ENCODE results near the gene COLEC11. TPM values are rescaled to one million over a fixed set of nuclear protein-coding genes. Genes with fewer than 3 reads are reported as not detected.

The COLEC11 gene
- total and polyA plus RNA-seq, 9 donors, result 0.14 to 1.3 (median 0.42) TPM; not detected in 1

GRCh38 chr2:3682811-3683210 is 87.9 kb downstream of the COLEC11 start:
- H3K4me1 ChIP-seq (ENCODE audit: control insufficient read depth, insufficient read depth, low read length), result no peaks in the 10 kb centered on the region
- no peaks in the 10 kb centered on the region for H3K9me3 ChIP-seq (replicated peaks; ENCODE audit: control insufficient read depth, low read depth, low read length)
- WGBS (ENCODE audit: insufficient coverage), result 40% methylated on average over 2 of the region's 6 CpGs
- no peak overlapping the region for H3K27ac ChIP-seq (ENCODE audit: low read length)
- no peak overlapping the region for H3K4me3 ChIP-seq (ENCODE audit: low read length)
- H3K36me3 ChIP-seq (ENCODE audit: control insufficient read depth, insufficient read depth, low read length), result no peaks in the 10 kb centered on the region
- H3K27me3 ChIP-seq (ENCODE audit: control insufficient read depth, insufficient read depth, low read length), result no peaks in the 10 kb centered on the region
- DNase-seq, result no peak

GRCh38 chr2:3683748-3684454 is 89.0 kb downstream of the COLEC11 start:
- no CpG with 5 or more reads among the region's 3 CpGs for WGBS (ENCODE audit: insufficient coverage)
- no peak for DNase-seq

GRCh38 chr2:3689998-3690748 is 95.3 kb downstream of the COLEC11 start:
- Histone ChIP-seq H3K4me1 (ENCODE audit: control insufficient read depth, insufficient read depth, low read length) (no peaks in the 10 kb centered on the region), H3K4me3 (ENCODE audit: low read length) (no peak overlapping the region), H3K27me3 (ENCODE audit: control insufficient read depth, insufficient read depth, low read length) (no peaks in the 10 kb centered on the region), H3K27ac (ENCODE audit: low read length) (no peak overlapping the region), H3K36me3 (ENCODE audit: control insufficient read depth, insufficient read depth, low read length) (no peaks in the 10 kb centered on the region), H3K9me3 (replicated peaks; ENCODE audit: control insufficient read depth, low read depth, low read length) (no peaks in the 10 kb centered on the region)
- DNase-seq, result no peak

More at GRCh38 chr2:3683748-3684454, 89.0 kb downstream of the COLEC11 start:
- Histone ChIP-seq H3K27me3 (ENCODE audit: control insufficient read depth, insufficient read depth, low read length) (no peaks in the 10 kb centered on the region), H3K9me3 (replicated peaks; ENCODE audit: control insufficient read depth, low read depth, low read length) (no peaks in the 10 kb centered on the region), H3K36me3 (ENCODE audit: control insufficient read depth, insufficient read depth, low read length) (no peaks in the 10 kb centered on the region), H3K27ac (ENCODE audit: low read length) (no peak overlapping the region), H3K4me3 (ENCODE audit: low read length) (no peak overlapping the region), H3K4me1 (ENCODE audit: control insufficient read depth, insufficient read depth, low read length) (no peaks in the 10 kb centered on the region)

- H3K36me3 ChIP-seq (ENCODE audit: control insufficient read depth, insufficient read depth, low read length), result no peaks in the 10 kb centered on the region
- H3K9me3 ChIP-seq (replicated peaks; ENCODE audit: control insufficient read depth, low read depth, low read length), result no peaks in the 10 kb centered on the region
- DNase-seq, result no peak
- H3K4me3 ChIP-seq (ENCODE audit: low read length), result no peak overlapping the region
- H3K27ac ChIP-seq (ENCODE audit: low read length), result no peak overlapping the region
- no peaks in the 10 kb centered on the region for H3K27me3 ChIP-seq (ENCODE audit: control insufficient read depth, insufficient read depth, low read length)
- no peaks in the 10 kb centered on the region for H3K4me1 ChIP-seq (ENCODE audit: control insufficient read depth, insufficient read depth, low read length)
These were observed 97.5 kb downstream of the COLEC11 start for GRCh38 chr2:3692375-3692774.

Other genes with a start within 250 kb of the COLEC11 start
- 19.0 TPM for gene EIPR1, start 217.3 kb upstream of the COLEC11 start, total RNA-seq
- 10 to 100 TPM; 16.9 to 22.8 (median 18.3) TPM for gene EIPR1, start 217.3 kb upstream of the COLEC11 start, polyA plus RNA-seq (ENCODE audit: insufficient read depth in 1 of 8, insufficient read length in 8 of 8, low replicate concordance in 1 of 8)
- gene TRAPPC12, start 215.4 kb upstream of the COLEC11 start, total RNA-seq, result 58.1 TPM
- gene TRAPPC12, start 215.4 kb upstream of the COLEC11 start, polyA plus RNA-seq (ENCODE audit: insufficient read depth in 1 of 8, insufficient read length in 8 of 8, low replicate concordance in 1 of 8), result 10 to 100 TPM; 55.5 to 83.7 (median 66.9) TPM
- 48.5 TPM for gene ADI1, start 75.6 kb upstream of the COLEC11 start, total RNA-seq
- gene ADI1, start 75.6 kb upstream of the COLEC11 start, polyA plus RNA-seq (ENCODE audit: insufficient read depth in 1 of 8, insufficient read length in 8 of 8, low replicate concordance in 1 of 8), result 10 to 100 TPM; 50.5 to 66.1 (median 56.3) TPM
- gene RNASEH1, start 36.8 kb upstream of the COLEC11 start, total RNA-seq, result 17.2 TPM
- gene RNASEH1, start 36.8 kb upstream of the COLEC11 start, polyA plus RNA-seq (ENCODE audit: insufficient read depth in 1 of 8, insufficient read length in 8 of 8, low replicate concordance in 1 of 8), result 10 to 100 TPM; 13.6 to 22.7 (median 20.1) TPM
- gene RPS7, start 19.9 kb upstream of the COLEC11 start, total RNA-seq, result 3,131 TPM
- 1,000 to 10,000 TPM; 1,830 to 2,403 (median 2,039) TPM for gene RPS7, start 19.9 kb upstream of the COLEC11 start, polyA plus RNA-seq (ENCODE audit: insufficient read depth in 1 of 8, insufficient read length in 8 of 8, low replicate concordance in 1 of 8)
- gene ALLC, start 63.1 kb downstream of the COLEC11 start, total RNA-seq, result 0.09 TPM
- gene ALLC, start 63.1 kb downstream of the COLEC11 start, polyA plus RNA-seq (ENCODE audit: insufficient read depth in 1 of 8, insufficient read length in 8 of 8, low replicate concordance in 1 of 8), result not detected
- gene DCDC2C, start 108.5 kb downstream of the COLEC11 start, total RNA-seq, result 0.18 TPM
- gene DCDC2C, start 108.5 kb downstream of the COLEC11 start, polyA plus RNA-seq (ENCODE audit: insufficient read depth in 1 of 8, insufficient read length in 8 of 8, low replicate concordance in 1 of 8), result under 1 TPM in 5 of 8 donors, not detected in 3; 0.20 to 0.73 (median 0.38) TPM